HepG2 (cell line): ENCODE data around the gene ZNF414. TPM values are rescaled to one million over a fixed set of nuclear protein-coding genes. Genes with fewer than 3 reads are reported as not detected.

Experiments used
- AFF4 ChIP-seq: sonication (generic); formaldehyde crosslinking; IDR thresholded peaks from 2 replicates; pipeline ENCODE4 v1.4.0; 2020; ENCODE audit warnings: missing genetic modification reagents
- DMAP1 ChIP-seq: IDR thresholded peaks from 2 replicates; pipeline ENCODE4 v1.6.1; 2016
- GZF1 ChIP-seq: sonication (generic); formaldehyde crosslinking; IDR thresholded peaks from 2 replicates; pipeline ENCODE4 v1.5.1; 2020; ENCODE audit warnings: mild to moderate bottlenecking, missing genetic modification reagents
- MEF2D ChIP-seq: sonication (generic); formaldehyde crosslinking; IDR thresholded peaks from 2 replicates; pipeline ENCODE4 v1.5.1; 2020; ENCODE audit warnings: mild to moderate bottlenecking, missing genetic modification reagents
- MIXL1 ChIP-seq: IDR thresholded peaks from 2 replicates; pipeline ENCODE4 v1.6.1; 2016
- SP140L ChIP-seq: sonication (generic); formaldehyde crosslinking; IDR thresholded peaks from 2 replicates; pipeline ENCODE4 v1.4.0; 2020; ENCODE audit warnings: missing genetic modification reagents, borderline replicate concordance
- SRSF1 ChIP-seq: fragments of 200-400 bp; formaldehyde crosslinking; optimal IDR thresholded peaks from 2 replicates; pipeline ENCODE3; 2017; ENCODE audit warnings: mild to moderate bottlenecking, low read depth, low read length, moderate library complexity
- ZBTB7A ChIP-seq: sonication (generic); formaldehyde crosslinking; IDR thresholded peaks from 2 replicates; pipeline ENCODE4 v1.8.0; 2022; ENCODE audit warnings: mild to moderate bottlenecking, missing genetic modification reagents
- ZMAT3 ChIP-seq: sonication (generic); formaldehyde crosslinking; conservative IDR thresholded peaks from 2 replicates; pipeline ENCODE4 v1.7.0; 2021; ENCODE audit warnings: missing genetic modification reagents
- ZNF724P ChIP-seq: sonication (generic); formaldehyde crosslinking; IDR thresholded peaks from 2 replicates; pipeline ENCODE4 v1.8.0; 2022; ENCODE audit warnings: missing genetic modification reagents, borderline replicate concordance
- ZNF788 ChIP-seq: sonication (generic); formaldehyde crosslinking; IDR thresholded peaks from 2 replicates; pipeline ENCODE4 v1.5.0; 2020; ENCODE audit warnings: mild to moderate bottlenecking, missing genetic modification reagents, borderline replicate concordance
- ZNF891 ChIP-seq: sonication (generic); formaldehyde crosslinking; IDR thresholded peaks from 2 replicates; pipeline ENCODE4 v1.5.0; 2020; ENCODE audit warnings: mild to moderate bottlenecking, missing genetic modification reagents
- polyA plus RNA-seq, 8 experiments: library from polyadenylated mRNA; depleted of rRNA in 3 of 8; stranded (reverse) in 7 of 8; unstranded in 1 of 8; fragments of >200 nt; fragmentation: Illumina TruSeq in 4 of 8; extraction: Trizol in 4 of 8; gene quantifications; 2 replicates each; pipeline versions ENCODE4 v1.2.1 to v1.2.3, GENCODE V29; 2011 to 2016; ENCODE audit warnings: low read depth in 4 of 8, missing spikeins in 1 of 8, mixed read lengths in 1 of 8; ENCODE audit not compliant: insufficient read depth in 1 of 8
- total RNA-seq, 5 experiments: library from RNA; depleted of rRNA; stranded (reverse); fragments of >200 nt; fragmentation: Illumina TruSeq; extraction: Trizol; gene quantifications; 2 replicates each; pipeline ENCODE4 v1.2.3, GENCODE V29; 2016; ENCODE audit warnings: low read depth in 1 of 5
- TF ChIP-seq, protein P1 (sequence below): sonication (generic); formaldehyde crosslinking; IDR thresholded peaks from 2 replicates; pipeline ENCODE4 v1.4.0; 2020; ENCODE audit warnings: low read depth, mild to moderate bottlenecking, missing genetic modification reagents
- TF ChIP-seq, protein P2 (sequence below): conservative IDR thresholded peaks from 2 replicates; pipeline ENCODE4 v1.6.1; 2018; ENCODE audit warnings: missing genetic modification reagents
- TF ChIP-seq, protein P3 (sequence below), 2 experiments: sonication (generic) in 1 of 2; formaldehyde crosslinking in 1 of 2; IDR thresholded peaks; 2 replicates each; pipeline versions ENCODE4 v1.5.1 to v1.6.1; 2011 to 2020; ENCODE audit warnings: borderline replicate concordance in 1 of 2, low read depth in 1 of 2, low read length in 1 of 2, mild to moderate bottlenecking in 1 of 2, missing genetic modification reagents in 1 of 2, moderate library complexity in 1 of 2
- TF ChIP-seq, protein P4 (sequence below): sonication (generic); formaldehyde crosslinking; IDR thresholded peaks from 2 replicates; pipeline ENCODE4 v1.5.1; 2020; ENCODE audit warnings: missing genetic modification reagents, mild to moderate bottlenecking, borderline replicate concordance
- TF ChIP-seq, protein P5 (sequence below): sonication (generic); formaldehyde crosslinking; IDR thresholded peaks from 2 replicates; pipeline ENCODE4 v1.4.0; 2020; ENCODE audit warnings: missing genetic modification reagents

ZNF414 gene
- total and polyA plus RNA-seq, 2 of the 13 experiments (the other 11 are each of a cell fraction or from before 2014, with no cell fraction given), result 2.5 to 4.0 TPM

DNA sequence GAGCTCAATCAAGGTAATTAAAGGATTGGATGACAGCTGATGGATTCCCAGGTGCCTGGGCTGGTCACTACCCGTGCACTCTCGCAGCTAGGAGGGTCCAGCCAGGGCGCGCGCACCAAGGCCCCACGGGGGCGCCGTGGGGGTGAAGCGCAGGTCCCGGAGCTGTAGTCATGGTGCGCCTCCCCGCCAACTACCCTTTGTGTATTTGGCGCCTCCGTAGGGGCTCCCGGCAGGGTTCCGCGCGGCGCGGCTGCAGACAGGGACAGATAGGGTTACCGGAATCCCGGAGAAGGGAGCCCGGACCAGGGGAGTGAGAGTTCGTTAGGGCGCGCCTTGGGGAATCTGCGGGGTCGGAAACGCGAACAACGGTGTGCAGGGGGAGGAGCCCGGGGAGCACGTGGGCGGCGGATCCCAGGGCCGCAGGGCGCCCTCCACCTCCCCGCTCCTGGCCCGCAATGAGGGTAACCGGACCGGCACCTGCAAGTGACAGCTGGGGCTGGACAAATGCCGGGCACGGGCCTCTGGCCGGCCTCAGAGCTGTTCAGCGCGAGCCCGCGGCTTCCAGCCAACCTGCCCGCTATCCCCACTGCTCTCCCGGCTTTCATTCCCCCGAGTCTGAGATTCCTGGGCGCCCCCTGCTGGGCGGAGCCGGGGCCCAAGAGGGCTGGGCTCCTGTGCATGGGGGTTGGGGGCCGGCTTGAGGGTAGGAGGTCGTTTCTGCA is 8.1 kb downstream of the ZNF414 start (continued):
- TF ChIP-seq, protein P1, sequence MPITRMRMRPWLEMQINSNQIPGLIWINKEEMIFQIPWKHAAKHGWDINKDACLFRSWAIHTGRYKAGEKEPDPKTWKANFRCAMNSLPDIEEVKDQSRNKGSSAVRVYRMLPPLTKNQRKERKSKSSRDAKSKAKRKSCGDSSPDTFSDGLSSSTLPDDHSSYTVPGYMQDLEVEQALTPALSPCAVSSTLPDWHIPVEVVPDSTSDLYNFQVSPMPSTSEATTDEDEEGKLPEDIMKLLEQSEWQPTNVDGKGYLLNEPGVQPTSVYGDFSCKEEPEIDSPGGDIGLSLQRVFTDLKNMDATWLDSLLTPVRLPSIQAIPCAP (CRISPR knock-in tag), result no peak
- TF ChIP-seq ZMAT3 (CRISPR knock-in tag) (0 out of 2 replicates have a peak, but pooled peaks have one; percentile 56), ZNF724P (CRISPR knock-in tag) (no peak), MEF2D (CRISPR knock-in tag) (peak; percentile 46; the same call in 1 of the 2 replicates), ZBTB7A (CRISPR knock-in tag) (peak; percentile 70; the same call in 1 of the 2 replicates), DMAP1 (CRISPR knock-in tag) (peak; percentile 59), GZF1 (CRISPR knock-in tag) (no peak), SRSF1 (peak; percentile 75), ZNF891 (CRISPR knock-in tag) (0 out of 2 replicates have a peak, but pooled peaks have one; percentile 30), SP140L (CRISPR knock-in tag) (no peak), AFF4 (CRISPR knock-in tag) (no peak), MIXL1 (CRISPR knock-in tag) (no peak; the same call in 1 of the 2 replicates), ZNF788 (CRISPR knock-in tag) (no peak)
- TF ChIP-seq, protein P2, sequence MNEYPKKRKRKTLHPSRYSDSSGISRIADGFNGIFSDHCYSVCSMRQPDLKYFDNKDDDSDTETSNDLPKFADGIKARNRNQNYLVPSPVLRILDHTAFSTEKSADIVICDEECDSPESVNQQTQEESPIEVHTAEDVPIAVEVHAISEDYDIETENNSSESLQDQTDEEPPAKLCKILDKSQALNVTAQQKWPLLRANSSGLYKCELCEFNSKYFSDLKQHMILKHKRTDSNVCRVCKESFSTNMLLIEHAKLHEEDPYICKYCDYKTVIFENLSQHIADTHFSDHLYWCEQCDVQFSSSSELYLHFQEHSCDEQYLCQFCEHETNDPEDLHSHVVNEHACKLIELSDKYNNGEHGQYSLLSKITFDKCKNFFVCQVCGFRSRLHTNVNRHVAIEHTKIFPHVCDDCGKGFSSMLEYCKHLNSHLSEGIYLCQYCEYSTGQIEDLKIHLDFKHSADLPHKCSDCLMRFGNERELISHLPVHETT, result no peak
- TF ChIP-seq, protein P3, sequence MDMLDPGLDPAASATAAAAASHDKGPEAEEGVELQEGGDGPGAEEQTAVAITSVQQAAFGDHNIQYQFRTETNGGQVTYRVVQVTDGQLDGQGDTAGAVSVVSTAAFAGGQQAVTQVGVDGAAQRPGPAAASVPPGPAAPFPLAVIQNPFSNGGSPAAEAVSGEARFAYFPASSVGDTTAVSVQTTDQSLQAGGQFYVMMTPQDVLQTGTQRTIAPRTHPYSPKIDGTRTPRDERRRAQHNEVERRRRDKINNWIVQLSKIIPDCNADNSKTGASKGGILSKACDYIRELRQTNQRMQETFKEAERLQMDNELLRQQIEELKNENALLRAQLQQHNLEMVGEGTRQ (IDR thresholded peaks at IDR 0.05; ENCODE audit: low read depth, low read length), result no peak
- TF ChIP-seq, protein P3 (CRISPR knock-in tag; IDR thresholded peaks at IDR 0.05; ENCODE audit: borderline replicate concordance), result peak; percentile 67; the same call in 1 of the 2 replicates
- TF ChIP-seq, protein P4, sequence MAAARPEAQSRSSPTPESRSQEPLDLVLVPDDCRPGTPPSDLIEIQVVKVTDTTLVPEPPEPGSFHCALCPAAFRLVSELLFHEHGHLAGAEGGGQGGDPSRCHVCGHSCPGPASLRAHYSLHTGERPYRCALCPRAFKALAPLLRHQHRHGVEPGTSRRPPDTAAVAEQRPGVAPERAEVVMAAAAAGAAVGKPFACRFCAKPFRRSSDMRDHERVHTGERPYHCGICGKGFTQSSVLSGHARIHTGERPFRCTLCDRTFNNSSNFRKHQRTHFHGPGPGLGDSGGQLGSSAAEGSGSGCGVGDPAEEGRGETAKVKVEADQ (CRISPR knock-in tag), result no peak
- TF ChIP-seq, protein P5, sequence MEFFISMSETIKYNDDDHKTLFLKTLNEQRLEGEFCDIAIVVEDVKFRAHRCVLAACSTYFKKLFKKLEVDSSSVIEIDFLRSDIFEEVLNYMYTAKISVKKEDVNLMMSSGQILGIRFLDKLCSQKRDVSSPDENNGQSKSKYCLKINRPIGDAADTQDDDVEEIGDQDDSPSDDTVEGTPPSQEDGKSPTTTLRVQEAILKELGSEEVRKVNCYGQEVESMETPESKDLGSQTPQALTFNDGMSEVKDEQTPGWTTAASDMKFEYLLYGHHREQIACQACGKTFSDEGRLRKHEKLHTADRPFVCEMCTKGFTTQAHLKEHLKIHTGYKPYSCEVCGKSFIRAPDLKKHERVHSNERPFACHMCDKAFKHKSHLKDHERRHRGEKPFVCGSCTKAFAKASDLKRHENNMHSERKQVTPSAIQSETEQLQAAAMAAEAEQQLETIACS (CRISPR knock-in tag), result peak; percentile 17
